Heart left ventricle (tissue), 13 donors: ENCODE results near the gene ZNF526.

Experiments
- POLR2A ChIP-seq, 2 donors: fragments of 450-650 bp; IDR thresholded peaks; one replicate each; pipeline ENCODE4 v1.6.1; 2017; ENCODE audit warnings: antibody characterized with exemption in 2 of 2, mild to moderate bottlenecking in 2 of 2, moderate library complexity in 2 of 2
- TF ChIP-seq, protein P1 (sequence below), 12 donors: fragments of 200-600 bp; sonication (generic) in 4 of 12; IDR thresholded peaks; one replicate each; pipeline versions ENCODE4 v1.5.0 to v1.8.0; 2018 to 2022; ENCODE audit warnings: antibody characterized with exemption in 12 of 12, mild to moderate bottlenecking in 5 of 12
- donor health status: ischemic (EF 13 %, LVEDD 7.1; RV severe dilation, severe dysfunction).
- donor health status: DM: no; HTN: yes; CAD: no.
- donor health status: DM: no; HTN: no; CAD: no.
- donor health status: ischemic (EF 25% LVEDD 6.9; RV normal size, moderate dysfunction).
- donor health status: ischemic (EF 25% LVEDD 5.7; RV mildly dilated, moderate dysfunction).
- donor health status: ischemic (EF 35%, LVEDD 5.7; RV mildly dilated, moderate dysfunction).
- donor health status: nonischemic (EF 11% LVEDD 7.7; RV severe dilation, severe dysfunction).
- donor health status: DM: yes; HTN: yes; CAD: no.
- donor health status: PGD.
- donor health status: ischemic (EF 29% LVEDD 5.4; RV normal size, mild dysfunction).
- donor health status: nonischemic (EF 23%, LVEDD 6.1; RV moderate dilation, normal function).

DNA sequence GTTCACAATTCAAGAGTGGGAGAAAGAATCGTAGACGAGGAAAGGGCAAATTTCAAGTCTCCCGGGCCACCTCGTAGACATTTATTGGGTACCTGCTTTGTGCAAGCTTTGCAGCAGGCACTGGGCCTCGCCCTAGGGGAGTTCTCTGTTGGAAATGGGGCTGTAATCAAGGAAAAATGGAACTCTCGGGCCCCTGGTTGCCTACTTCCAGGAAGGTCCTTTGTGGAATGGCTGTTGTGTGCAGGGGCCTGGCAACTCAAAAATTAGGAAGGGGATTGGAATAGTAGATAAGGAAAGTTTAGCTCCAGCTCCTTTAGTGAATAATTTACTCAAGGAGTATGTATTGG lies 612 bp downstream of the ZNF526 start:
- TF ChIP-seq, protein P1, sequence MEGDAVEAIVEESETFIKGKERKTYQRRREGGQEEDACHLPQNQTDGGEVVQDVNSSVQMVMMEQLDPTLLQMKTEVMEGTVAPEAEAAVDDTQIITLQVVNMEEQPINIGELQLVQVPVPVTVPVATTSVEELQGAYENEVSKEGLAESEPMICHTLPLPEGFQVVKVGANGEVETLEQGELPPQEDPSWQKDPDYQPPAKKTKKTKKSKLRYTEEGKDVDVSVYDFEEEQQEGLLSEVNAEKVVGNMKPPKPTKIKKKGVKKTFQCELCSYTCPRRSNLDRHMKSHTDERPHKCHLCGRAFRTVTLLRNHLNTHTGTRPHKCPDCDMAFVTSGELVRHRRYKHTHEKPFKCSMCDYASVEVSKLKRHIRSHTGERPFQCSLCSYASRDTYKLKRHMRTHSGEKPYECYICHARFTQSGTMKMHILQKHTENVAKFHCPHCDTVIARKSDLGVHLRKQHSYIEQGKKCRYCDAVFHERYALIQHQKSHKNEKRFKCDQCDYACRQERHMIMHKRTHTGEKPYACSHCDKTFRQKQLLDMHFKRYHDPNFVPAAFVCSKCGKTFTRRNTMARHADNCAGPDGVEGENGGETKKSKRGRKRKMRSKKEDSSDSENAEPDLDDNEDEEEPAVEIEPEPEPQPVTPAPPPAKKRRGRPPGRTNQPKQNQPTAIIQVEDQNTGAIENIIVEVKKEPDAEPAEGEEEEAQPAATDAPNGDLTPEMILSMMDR (IDR thresholded peaks at IDR 0.05) = no peak
- TF ChIP-seq POLR2A (IDR thresholded peaks at IDR 0.05) = no peak
